Stimulated activated CD8-positive, alpha-beta memory T cell treated with anti-CD3 and anti-CD28 coated beads, Interleukin-2, amount 100 ng/mL, for 48 hours (primary cell): Measurements from ENCODE around the gene TNFRSF1A.

ENCODE experiments used
- DNase-seq, 2 donors: peaks; one replicate each; pipeline ENCODE4 v3.0.0-alpha.2; 2020; ENCODE audit warnings: low read depth in 2 of 2

TNFRSF1A gene

GRCh38 chr12:6374028-6374785 is 32.3 kb upstream of the TNFRSF1A start:
- DNase-seq = no peak

- DNase-seq = no peak
These were observed 31.3 kb upstream of the TNFRSF1A start for GRCh38 chr12:6373022-6373787.

- DNase-seq = no peak
These were observed 30.6 kb upstream of the TNFRSF1A start for GRCh38 chr12:6372403-6373003.

DNA sequence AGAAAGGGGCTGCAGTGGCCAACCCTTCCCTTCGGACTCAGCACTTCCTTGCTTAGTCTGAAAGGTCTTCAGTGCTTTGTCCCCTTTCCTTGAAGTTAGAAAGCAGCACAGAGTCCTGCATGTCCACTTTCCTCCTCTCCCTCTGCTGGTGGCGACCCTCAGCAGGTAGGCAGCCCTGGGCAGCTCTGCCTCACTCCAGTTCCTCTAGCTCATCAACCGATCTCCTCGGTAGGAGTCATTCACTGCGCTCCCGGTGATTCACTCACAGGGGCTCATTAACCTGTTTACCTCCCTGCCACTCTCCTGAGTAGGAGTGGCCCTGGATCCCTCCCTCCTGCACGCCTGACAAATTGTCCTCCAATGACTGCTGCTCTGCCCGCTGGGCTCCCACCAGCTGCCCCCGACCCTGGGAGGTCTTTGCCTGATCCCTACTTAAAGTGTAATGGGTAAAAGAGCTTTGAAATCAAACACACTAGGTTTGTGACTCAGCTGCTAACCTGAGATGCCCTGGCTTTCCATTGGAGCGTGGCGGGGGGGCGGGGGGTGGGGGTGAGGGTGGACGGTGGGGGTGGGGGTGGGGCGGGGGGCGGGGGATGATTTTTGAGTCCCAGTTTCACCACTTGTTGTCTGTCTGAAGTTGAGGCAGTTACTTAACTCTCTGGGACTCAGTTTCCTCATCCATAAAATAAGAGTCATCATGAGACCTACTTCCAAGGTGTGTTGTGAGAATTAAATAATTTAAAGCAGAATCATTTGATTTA is 29.3 kb upstream of the TNFRSF1A start:
- DNase-seq = no peak

GRCh38 chr12:6370576-6370935 is 28.7 kb upstream of the TNFRSF1A start:
- DNase-seq = no peak

GRCh38 chr12:6369916-6370575 is 28.2 kb upstream of the TNFRSF1A start:
- no peak for DNase-seq

GRCh38 chr12:6368906-6369525 is 27.1 kb upstream of the TNFRSF1A start:
- no peak for DNase-seq

DNA sequence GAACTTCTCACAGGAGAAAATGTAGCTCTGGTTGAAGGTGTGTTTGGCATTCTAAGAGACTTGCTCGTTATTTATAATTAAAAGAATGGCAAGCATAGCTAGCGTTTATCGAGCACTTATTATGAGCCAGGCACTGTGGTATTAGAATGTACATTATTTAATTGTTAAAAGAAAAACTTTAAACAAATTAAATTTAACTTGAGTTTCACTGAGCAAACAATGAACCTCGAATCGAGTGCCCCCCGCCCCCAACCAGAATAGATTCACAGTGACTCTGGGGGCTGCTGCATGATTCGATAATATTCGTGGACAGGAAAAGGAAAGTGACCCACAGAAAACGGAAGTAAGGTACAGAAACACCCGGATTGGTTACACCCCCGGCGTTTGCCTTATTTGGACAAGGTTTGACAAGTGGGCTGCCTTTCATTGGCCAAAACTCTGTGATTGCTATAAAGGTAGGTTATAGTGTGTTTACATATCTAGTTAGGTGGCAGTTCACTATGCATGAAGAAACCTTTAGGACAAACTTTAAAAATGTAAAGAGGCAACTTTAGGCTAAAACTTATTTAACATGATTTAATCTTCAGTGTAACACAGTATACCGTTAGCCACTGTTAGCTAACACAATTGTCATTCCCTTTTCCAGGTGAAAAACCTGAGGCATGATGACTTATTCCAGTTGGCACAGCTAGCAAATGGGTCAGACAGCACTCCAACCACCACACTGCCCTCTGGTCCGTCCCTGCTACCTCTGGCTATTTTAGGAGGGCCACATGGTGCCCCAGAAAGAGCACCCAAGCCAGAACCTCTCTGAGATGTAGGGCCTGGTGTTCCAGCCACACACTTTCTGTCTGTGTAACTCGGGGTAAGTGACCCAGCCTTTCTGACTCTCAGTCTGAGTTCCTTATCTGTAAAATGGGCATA is 26.4 kb upstream of the TNFRSF1A start:
- no peak for DNase-seq

GRCh38 chr12:6367065-6367968 is 25.4 kb upstream of the TNFRSF1A start:
- DNase-seq = no peak

DNA sequence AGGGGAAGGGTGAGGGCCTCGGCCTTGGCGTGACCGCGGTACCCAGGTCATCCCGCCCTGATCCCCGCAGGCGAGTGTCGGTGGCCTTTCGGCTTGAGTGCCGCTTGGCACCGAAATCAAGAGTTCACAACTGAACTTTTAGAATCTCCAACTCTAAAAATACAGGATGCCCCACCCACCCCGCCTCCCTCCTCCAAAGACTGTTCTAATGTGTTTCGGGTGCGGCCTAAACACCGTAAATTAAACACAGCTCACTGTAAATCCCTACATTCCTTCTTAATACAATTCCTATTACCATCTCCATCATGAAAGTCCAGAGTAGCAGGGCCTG is 22.1 kb upstream of the TNFRSF1A start:
- no peak for DNase-seq

GRCh38 chr12:6363330-6364043 is 21.6 kb upstream of the TNFRSF1A start:
- peak; percentile 61 to 63 for DNase-seq

GRCh38 chr12:6363010-6363329 is 21.1 kb upstream of the TNFRSF1A start:
- no peak for DNase-seq

GRCh38 chr12:6362403-6362802 is 20.5 kb upstream of the TNFRSF1A start:
- no peak for DNase-seq

GRCh38 chr12:6361834-6362233 is 20.0 kb upstream of the TNFRSF1A start:
- no peak for DNase-seq

- DNase-seq = no peak
These were observed 19.0 kb upstream of the TNFRSF1A start for GRCh38 chr12:6360578-6361490.

- no peak for DNase-seq
These were observed 18.2 kb upstream of the TNFRSF1A start for GRCh38 chr12:6360080-6360571.

DNA sequence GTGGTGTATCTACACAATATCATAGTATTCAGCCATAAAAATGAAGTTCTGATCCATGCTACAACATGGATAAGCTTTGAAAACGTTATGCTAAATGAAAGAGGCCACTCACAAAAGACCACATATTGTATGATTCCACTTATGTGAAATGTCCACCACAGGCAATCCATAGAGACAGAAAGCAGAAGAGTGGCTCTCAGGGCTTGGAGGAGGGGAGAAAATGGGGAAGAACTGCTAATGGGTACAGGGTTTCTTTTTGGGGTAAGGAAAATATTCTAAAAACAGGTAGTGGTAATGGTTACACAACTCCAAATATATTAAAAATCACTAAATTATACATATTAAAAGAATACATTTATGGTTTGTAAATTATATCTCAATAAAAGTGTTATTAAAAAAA is 17.0 kb upstream of the TNFRSF1A start:
- no peak for DNase-seq
